T47D (cell line): ENCODE data around the gene CCDC8.
"Not testable (repeated sequence)": the region's sequence is repeated elsewhere in the genome, so short reads cannot be mapped to it uniquely, and the experiment has no call there.

Experiments used
- DNase-seq, 2 experiments: peaks; one replicate each; pipeline versions ENCODE4 v3.0.0 to v3.0.0-alpha.2; 2011 to 2012; ENCODE audit warnings: low read depth in 1 of 2, low spot score in 1 of 2
- JUND ChIP-seq: IDR thresholded peaks from 2 replicates; pipeline ENCODE4 v1.6.1; 2012; ENCODE audit warnings: low read depth
- in situ Hi-C: cut with HindIII; loops from 2 replicates; pipeline ENCODE4 v1.10.0; 2016; ENCODE audit warnings: low sequenced_read_pairs, low pct_unique_long_range_greater_than_20kb

Gene CCDC8

DNA sequence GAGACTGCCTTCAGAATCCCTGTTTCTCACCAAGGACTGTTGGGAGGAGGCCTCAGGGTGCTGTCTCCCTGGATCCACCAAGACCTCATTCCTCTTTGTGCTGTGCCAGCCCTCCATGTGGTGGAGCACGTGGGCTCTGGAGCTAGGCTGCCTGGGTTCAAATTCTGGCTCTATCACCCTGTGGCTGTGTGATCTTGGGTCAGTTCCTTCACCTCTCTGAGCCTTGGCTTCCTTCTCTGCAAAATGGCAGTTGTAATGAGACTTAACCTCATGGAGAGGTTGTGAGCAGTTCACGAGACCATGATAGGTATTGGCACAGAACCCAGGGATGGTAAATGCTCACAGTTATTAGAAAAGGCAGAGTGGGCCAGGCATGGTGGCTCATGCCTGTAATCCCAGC is 9.0 kb upstream of the CCDC8 start:
- DNase-seq: no peak
- in situ Hi-C loops: no loop called here

DNA sequence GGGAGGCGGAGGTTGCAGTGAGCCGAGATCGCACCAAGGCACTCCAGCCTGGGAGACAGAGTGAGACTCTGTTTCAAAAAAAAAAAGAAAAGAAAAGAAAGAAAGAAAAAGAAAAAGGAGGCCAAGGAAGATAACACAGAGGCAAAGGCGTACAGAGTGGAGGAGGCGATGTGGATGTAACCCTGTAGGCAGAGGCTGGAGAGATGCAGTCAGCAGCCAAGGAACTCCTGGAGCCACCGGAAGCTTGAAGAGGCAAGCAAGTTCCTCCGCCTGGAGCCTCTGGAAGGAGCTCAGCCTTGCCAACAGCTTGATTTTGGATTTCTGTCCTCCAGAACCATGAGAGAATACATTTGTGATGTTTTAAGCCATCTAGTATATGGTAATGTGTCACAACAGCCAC is 6.7 kb upstream of the CCDC8 start:
- DNase-seq: no peak
- no peak for TF ChIP-seq JUND
- in situ Hi-C loops: no loop called here

More for the DNA sequence above, 9.0 kb upstream of the CCDC8 start:
- no peak for TF ChIP-seq JUND

DNA sequence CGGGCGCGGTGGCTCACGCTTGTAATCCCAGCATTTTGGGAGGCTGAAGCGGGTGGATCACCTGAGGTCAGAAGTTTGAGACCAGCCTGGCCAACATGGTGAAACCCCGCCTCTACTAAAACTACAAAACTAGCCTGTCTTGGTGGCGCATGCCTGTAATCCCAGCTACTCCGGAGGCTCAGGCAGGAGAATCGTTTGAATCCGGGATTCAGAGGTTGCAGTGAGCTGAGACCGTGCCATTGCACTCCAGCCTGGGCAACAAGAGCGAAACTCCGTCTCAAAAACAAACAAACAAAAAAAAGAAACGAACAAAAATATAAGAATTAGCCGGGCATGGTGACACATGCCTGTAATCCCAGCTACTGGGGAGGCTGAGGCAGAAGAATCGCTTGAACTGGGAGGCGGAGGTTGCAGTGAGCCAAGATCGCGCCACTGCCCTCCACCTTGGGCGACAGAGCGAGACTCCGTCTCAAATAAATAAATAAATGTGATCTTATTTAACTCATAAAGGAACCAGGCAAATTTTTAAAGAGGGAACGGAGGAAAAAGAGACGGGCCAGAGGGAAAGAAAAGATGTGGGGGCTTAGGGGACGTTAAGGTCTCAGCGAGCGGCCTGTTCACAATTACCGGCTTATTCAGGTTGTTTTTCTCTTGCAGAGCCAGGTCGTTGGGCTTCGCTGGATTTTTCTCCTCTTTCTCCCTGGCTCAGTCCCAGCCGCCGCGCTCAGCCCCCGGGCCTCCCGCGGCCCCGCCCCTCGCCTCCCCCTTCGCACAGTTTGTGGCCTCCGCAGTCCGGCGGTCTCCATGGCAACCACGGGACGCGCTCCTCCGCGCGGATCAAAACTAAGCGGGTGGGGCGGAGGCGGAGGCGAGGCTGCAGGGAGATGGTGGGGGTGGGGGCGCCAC is 2.7 kb upstream of the CCDC8 start:
- in situ Hi-C loops: not testable (repeated sequence)
- peak; percentile 54 to 76 for DNase-seq

DNA sequence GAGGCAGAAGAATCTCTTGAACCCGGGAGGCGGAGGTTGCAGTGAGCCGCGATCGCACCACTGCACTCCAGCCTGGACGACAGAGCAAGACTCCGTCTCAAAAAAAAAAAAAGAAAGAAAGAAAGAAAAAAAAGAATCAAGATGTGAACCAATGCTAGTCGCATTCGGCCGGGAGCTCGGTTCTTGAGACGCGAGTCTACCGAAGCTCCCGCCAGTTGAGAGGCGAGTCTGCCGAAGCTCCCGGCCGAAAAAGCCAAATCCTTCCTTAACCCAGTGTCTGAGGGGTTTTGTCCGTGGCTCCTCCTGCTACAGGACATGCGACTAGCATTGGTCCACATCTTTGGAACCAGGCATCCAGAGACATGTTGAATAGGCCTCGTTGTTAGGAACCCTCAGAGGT is 1.5 kb upstream of the CCDC8 start:
- in situ Hi-C loops, DNase-seq: not testable (repeated sequence)

DNA sequence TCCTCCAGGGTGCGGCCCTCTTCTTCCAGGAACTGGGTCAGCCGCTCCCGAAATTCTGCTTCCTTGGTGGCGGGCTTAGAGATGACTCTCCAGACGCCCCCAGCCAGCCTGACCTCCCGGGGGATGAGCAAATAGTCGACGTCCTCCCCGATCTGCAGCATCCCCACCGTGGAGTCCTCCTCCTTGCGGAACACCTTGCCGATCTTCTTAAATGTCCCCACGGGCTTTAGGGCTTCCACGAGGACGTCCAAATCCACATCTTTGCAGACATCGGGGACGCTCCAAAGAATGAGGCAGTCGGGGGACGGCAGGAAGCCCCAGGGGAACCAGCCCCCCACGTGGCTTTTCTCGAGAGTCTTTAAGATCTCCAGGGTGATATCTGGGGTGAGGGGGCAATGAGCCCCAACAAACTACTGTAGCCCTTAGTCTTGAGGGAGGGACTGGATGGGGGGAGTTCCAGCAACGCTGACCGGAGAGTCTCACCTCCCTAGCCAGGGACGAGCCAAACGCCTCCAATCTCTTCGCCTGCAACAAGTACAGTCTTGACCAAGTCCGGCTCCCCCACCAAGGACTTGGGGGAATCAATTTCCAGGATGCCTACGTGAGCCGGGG is 608 bp downstream of the CCDC8 start:
- in situ Hi-C loops: no loop called here
- no peak for DNase-seq
- TF ChIP-seq JUND: no peak

DNA sequence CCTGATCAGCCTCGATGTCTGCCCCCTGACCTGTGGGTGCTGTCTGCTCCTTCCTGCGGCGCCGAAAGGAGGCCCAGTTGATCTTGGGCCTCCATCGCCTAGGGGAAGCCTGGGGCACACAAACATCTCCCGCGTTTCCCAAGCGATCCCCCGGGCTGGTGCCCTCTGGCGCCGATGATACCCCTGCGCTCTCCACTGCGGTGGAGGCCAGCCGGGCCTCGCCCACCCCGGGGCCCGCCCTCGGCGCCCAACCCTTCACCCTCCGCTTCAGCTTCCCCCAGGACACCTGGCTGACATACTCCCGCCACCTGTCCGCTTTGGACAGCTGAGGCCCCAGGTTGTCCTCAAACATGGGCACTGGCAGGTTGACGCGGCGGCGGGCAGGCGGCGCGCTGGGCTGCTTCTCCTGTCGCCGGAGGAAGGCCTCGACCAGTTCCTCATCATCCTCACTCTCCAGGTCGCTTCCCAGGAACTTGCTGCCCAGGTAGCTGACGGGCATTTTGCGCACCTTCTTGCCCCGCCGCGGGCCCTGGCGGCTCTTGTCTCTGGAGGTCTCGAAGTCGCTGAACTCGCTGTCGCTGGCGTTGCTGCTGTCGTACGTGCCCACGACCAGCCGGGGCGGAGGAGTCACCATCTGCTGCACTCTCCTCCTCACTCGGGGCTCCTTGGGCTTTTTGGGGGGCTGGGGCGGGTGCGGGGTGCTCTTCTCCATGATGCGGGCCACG is 1.3 kb downstream of the CCDC8 start:
- DNase-seq: no peak
- no peak for TF ChIP-seq JUND
- in situ Hi-C loops: no loop called here

DNA sequence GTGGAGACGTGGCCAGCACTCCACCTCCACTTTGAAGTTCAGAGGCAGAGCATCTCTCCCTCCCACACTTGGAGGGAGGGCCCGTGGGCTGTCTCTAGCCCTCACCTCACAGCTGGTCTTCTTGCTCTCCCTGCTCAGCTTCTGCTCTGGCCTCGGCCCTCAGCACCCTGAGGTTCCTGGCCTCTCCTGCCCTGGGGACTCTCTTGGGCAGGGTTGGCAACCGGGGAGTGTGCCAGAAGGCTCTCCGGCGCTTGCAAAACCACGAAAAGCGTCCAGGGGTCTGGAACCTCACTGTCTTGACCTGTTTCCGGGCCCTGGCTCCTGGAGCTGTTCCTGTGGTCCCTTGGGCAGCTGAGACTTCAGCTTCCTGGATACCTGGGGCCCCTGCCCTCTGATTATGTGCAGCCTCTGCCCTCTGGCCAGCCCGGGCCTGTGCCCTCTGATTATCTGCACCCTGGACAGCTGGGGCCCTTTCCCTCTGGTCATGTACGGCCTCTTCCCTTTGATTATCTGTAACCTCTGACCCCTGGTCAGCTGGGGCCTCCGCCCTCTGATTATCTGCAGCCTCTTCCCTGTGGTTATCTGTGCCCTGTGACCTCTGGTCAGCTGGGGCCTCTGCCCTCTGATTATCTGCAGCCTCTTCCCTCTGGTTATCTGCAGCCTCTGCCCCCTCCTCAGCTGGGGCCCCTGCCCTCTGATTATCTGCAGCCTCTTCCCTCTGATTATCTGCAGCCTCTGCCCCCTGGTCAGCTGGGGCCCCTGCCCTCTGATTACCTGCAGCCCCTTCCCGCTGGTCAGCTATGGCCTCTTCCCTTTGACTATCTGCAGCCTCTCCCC is 2.1 kb downstream of the CCDC8 start:
- no peak for TF ChIP-seq JUND
- in situ Hi-C loops: no loop called here
- no peak for DNase-seq

DNA sequence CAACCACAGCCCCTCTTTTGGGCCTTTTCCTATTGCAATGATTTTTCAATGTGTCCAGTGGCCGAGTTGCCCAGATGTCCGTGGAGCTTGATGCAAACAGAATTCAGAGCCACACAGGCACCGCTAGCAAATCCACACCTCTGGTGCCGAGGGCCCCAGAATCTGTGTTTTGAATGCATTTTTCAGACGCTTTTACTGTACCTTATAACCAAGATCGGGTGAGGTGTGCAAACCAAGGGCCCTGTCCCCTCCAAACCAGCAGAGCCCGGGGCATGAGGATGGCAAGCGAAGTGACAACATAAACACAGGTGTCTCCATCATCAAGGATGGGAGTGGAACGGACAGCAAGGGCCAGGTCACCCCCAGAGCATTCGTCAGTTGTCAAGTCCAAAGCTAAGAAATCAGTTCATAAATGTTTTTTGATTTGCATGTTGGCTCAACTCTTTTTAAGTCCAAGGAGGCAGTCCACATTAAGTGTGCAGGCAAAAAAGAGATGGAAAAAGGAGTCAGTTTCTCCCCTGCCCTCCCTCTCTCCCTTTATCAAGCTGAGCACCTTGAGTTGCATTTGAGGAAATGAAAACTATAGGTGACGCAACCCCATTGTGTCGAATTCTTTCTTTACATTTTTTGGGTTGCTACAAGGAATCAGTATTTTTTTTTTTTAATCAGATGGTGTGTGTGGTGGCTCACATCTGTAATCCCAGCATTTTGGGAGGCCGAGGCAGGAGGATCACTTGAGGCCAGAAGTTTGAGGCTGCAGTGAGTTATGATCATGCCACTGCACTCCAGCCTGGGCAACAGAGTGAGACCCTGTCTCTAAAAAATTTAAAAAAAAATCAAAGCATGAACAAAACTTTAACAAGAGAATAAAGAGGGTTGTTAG is 2.9 kb downstream of the CCDC8 start:
- DNase-seq: no peak
- in situ Hi-C loops: no loop called here

DNA sequence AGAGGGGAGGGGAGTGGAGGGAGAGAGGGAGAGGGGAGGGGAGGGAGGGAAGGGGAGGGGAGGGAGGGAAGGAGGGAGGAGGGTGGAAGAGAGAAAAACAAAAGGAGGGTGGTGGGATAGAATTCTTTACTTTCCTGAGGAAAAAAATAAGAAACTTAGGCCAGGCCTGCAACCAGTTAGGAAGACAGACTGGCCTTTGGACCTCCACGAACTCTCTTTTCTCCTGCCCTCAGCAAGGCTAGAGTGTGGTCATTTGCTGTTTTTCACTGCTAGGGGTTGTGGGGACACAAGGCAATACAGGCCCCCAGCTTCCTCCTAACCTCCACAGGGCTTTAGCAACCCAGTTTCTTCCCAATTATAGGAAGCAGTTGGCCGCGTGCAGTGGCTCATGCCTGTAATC is 4.2 kb downstream of the CCDC8 start:
- DNase-seq: no peak
- in situ Hi-C loops: no loop called here
- TF ChIP-seq JUND: no peak

More for the DNA sequence above, 2.9 kb downstream of the CCDC8 start:
- no peak for TF ChIP-seq JUND

DNA sequence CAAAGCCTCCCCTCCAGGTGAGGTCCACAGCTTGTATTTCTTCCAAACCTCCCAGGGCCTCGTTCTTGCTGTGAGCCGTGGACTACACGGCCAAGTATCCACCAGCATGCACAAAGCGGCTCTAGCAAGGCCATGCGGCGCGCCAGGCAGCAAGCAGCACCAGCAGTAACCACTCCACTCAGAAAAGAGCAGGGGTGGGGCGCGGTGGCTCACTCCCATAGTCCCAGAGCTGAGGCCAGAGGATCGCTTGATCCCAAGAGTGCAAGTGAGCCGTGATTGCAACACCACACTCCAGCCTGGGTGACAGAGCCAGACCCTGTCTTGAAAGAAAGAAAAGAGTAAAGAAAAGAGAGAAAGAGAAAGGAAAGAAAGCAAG is 4.7 kb downstream of the CCDC8 start:
- no peak for DNase-seq
- no peak for TF ChIP-seq JUND
- in situ Hi-C loops: no loop called here

DNA sequence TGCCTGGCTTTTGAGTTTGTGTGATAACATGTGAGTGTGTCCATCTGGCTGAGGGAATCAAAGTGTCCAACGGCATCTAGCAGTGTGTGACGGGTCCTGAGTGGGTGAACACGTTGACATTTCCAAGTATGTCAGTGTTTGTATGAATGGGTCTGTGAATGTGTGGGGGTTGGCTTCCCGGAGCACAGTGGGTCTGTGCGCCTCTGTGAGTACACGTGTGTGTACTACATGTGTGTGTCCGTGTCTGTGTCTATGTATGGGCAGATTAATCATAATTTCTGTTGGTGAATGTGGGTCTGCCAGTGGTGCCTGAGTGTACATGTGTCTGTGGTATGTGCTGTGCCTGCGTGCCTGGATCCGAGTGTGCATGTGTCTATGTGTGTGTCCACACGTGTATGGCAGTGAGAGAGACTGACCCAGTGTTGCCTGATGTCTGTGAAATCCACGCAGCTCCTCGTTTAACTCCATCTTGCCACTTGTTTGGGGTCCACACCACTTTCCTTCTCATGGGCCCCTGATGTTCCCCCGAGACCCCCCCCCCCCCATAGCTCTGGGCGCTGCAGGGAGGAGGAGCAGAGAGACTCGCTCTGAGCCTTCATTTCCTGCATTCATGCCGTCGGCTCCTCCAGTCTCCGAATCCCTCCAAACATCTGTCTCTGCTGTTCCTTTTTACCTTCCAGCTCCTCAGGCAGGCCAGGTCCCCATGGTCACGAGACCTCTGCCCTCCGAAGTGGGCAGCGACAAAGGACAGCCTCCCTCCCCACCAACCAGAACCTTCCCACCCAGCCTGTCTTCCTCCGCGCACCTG is 5.3 kb downstream of the CCDC8 start:
- in situ Hi-C loops: no loop called here
- no peak for DNase-seq
- no peak for TF ChIP-seq JUND
